Sigmoid colon (tissue), 4 donors: ENCODE data around the gene ICOS.

Source experiments
- CTCF ChIP-seq, 4 experiments: fragments of 450-650 bp in 3 of 4; fragments of 200-600 bp in 1 of 4; IDR thresholded peaks; one replicate each; pipeline ENCODE4 v1.5.1; 2016 to 2019; ENCODE audit warnings: antibody characterized with exemption in 4 of 4, mild to moderate bottlenecking in 3 of 4, moderate library complexity in 2 of 4
- EP300 ChIP-seq, 4 donors: sonication (generic); formaldehyde crosslinking; IDR thresholded peaks; one replicate each; pipeline ENCODE4 v1.6.1; 2017; ENCODE audit warnings: antibody characterized with exemption in 4 of 4
- POLR2A ChIP-seq, 2 donors: fragments of 450-650 bp; IDR thresholded peaks; one replicate each; pipeline ENCODE4 v1.6.1; 2016; ENCODE audit warnings: antibody characterized with exemption in 2 of 2, mild to moderate bottlenecking in 2 of 2, moderate library complexity in 2 of 2
- POLR2AphosphoS5 ChIP-seq, 4 donors: sonication (generic); formaldehyde crosslinking; IDR thresholded peaks; one replicate each; pipeline ENCODE4 v1.6.1; 2017; ENCODE audit warnings: antibody characterized with exemption in 4 of 4

GRCh38 chr2:203892207-203892606 is 44.4 kb upstream of the ICOS start:
- no peak for TF ChIP-seq CTCF (IDR thresholded peaks at IDR 0.05)
- no peak for TF ChIP-seq POLR2A (IDR thresholded peaks at IDR 0.05)
- no peak for TF ChIP-seq POLR2AphosphoS5 (IDR thresholded peaks at IDR 0.05)
- no peak for TF ChIP-seq EP300 (IDR thresholded peaks at IDR 0.05)
